BE2C (cell line): Measurements from ENCODE around the gene FAM168A.

Experiments used
- DNase-seq: peaks from one replicate; pipeline ENCODE4 v3.0.0-alpha.2; 2020
- H3K27me3 ChIP-seq: fragments of 250-450 bp; sonication (Bioruptor Pico); 2 replicates; pipeline ENCODE4 v1.5.1; 2020; ENCODE audit warnings: mild to moderate bottlenecking
- H3K36me3 ChIP-seq: fragments of 250-450 bp; sonication (Bioruptor Pico); 2 replicates; pipeline ENCODE4 v1.5.1; 2020; ENCODE audit warnings: mild to moderate bottlenecking
- H3K4me1 ChIP-seq: fragments of 250-450 bp; sonication (Bioruptor Pico); 2 replicates; pipeline ENCODE4 v1.5.1; 2020
- H3K4me3 ChIP-seq: 2 replicates; pipeline ENCODE4 v1.5.1; 2011; ENCODE audit warnings: low read depth, low read length
- H3K9me3 ChIP-seq: fragments of 250-450 bp; sonication (Bioruptor Pico); 2 replicates; pipeline ENCODE4 v1.5.1; 2020
- TF ChIP-seq, protein P1 (sequence below): IDR thresholded peaks from 2 replicates; pipeline ENCODE4 v1.5.1; 2012; ENCODE audit warnings: mild to moderate bottlenecking, low read depth, low read length

Gene FAM168A

DNA sequence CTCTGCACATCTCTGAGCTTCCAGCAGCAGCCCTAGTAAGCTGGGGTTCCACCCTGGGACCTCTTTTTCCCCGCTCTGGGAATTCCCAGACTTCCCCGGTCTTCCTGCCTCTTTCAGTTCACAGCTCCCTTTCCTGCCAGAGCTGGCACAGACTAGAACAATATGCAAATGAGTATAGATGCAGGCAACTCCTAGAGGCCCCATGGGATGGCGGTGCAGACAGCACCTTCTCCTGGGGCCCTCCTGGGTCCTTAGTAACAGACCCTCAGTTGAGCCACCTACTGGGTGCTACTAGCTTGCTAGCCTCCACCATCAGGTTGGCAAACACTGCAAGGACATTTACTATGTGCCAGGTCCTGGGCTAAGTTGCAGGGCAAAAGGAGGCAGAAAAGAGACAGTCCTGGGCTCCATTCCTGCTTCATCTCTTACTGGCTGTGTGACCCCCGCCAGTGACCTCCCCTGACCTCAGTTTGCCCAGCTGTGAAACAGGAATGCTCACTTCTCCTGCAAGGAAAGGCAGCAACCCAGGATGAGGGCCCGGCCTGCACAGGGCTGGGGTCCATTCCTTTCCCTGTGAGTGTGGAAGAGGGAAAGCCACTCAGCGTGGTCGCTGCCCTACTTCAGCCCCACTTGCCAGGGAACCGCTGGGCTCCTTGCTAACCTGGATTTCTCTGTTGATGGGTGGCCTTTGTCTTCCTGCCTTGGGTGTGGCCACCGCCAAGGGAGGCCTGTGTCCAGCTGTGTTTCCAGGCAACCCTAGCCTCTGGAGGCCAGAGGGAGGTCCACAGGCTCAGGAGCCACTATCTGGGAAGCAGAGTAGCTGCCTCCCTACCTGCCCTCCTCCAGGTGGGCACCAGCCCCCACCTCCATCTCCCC, 214.4 kb downstream of the FAM168A start:
- Histone ChIP-seq H3K27me3 (no peaks in the 10 kb centered on the region), H3K36me3 (no peaks in the 10 kb centered on the region), H3K4me3 (no peak overlapping the region), H3K4me1 (no peaks in the 10 kb centered on the region), H3K9me3 (no peaks in the 10 kb centered on the region)
- no peak for DNase-seq
- TF ChIP-seq, protein P1, sequence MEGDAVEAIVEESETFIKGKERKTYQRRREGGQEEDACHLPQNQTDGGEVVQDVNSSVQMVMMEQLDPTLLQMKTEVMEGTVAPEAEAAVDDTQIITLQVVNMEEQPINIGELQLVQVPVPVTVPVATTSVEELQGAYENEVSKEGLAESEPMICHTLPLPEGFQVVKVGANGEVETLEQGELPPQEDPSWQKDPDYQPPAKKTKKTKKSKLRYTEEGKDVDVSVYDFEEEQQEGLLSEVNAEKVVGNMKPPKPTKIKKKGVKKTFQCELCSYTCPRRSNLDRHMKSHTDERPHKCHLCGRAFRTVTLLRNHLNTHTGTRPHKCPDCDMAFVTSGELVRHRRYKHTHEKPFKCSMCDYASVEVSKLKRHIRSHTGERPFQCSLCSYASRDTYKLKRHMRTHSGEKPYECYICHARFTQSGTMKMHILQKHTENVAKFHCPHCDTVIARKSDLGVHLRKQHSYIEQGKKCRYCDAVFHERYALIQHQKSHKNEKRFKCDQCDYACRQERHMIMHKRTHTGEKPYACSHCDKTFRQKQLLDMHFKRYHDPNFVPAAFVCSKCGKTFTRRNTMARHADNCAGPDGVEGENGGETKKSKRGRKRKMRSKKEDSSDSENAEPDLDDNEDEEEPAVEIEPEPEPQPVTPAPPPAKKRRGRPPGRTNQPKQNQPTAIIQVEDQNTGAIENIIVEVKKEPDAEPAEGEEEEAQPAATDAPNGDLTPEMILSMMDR, result no peak

DNA sequence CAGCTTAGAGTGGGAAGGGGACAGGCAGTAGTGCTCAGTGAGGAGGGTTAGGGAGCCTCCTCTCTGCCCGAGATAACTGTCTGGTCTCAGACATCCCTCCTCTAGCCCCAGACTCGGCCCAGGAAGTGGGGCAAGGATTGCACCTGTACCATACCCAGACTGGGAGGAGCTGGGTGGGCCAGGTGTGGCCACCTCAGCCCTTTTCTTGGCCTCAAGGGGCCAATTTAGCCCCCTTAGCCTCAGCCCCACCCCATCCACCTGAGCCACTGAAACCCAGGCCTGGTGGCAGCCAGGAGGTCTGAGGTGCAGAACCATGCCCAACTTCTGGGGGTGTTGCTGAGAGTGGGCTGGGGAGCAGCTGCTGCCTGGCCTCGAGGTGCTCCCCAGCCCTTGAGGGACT, 215.2 kb downstream of the FAM168A start:
- Histone ChIP-seq H3K4me1 (no peaks in the 10 kb centered on the region), H3K9me3 (no peaks in the 10 kb centered on the region), H3K36me3 (no peaks in the 10 kb centered on the region), H3K4me3 (no peak overlapping the region), H3K27me3 (no peaks in the 10 kb centered on the region)
- DNase-seq, result no peak
- TF ChIP-seq, protein P1, result no peak

DNA sequence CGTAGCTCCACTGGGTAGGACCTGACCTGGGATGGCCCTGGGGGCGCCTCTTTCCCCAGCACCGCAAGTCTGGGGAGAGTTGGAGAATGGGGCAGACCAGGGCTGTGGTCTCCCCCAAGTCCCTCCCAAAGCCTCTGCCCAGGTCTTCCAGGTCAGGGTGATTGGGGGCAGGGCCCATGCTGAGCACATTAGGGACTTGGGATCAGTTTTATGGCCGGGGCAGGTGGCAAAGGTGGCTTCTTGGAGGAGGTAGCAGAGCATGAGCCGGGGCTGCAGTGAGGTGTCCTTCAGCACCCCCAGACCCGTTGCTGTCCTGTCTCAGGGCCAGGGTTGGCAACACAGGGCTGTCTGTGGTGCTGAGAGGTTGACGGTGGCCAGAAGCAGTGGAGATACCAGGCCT, 215.7 kb downstream of the FAM168A start:
- TF ChIP-seq, protein P1, result no peak
- Histone ChIP-seq H3K36me3 (no peaks in the 10 kb centered on the region), H3K4me1 (no peaks in the 10 kb centered on the region), H3K27me3 (no peaks in the 10 kb centered on the region), H3K4me3 (no peak overlapping the region), H3K9me3 (no peaks in the 10 kb centered on the region)
- DNase-seq, result no peak

- no peak for DNase-seq
- no peak overlapping the region for H3K4me3 ChIP-seq
- TF ChIP-seq, protein P1, result no peak
- no peaks in the 10 kb centered on the region for H3K9me3 ChIP-seq
- H3K27me3 ChIP-seq, result no peaks in the 10 kb centered on the region
- no peaks in the 10 kb centered on the region for H3K36me3 ChIP-seq
- no peaks in the 10 kb centered on the region for H3K4me1 ChIP-seq
Measured at GRCh38 chr11:73381589-73381988, 216.3 kb downstream of the FAM168A start.

GRCh38 chr11:73380897-73381410, 217.0 kb downstream of the FAM168A start:
- H3K4me3 ChIP-seq, result no peak overlapping the region
- no peak for DNase-seq
- H3K27me3 ChIP-seq, result no peaks in the 10 kb centered on the region
- TF ChIP-seq, protein P1, result no peak
- H3K9me3 ChIP-seq, result no peaks in the 10 kb centered on the region
- H3K4me1 ChIP-seq, result 0 out of 2 replicates have a peak, but pooled peaks cover under 1% of the 10 kb centered on the region
- no peaks in the 10 kb centered on the region for H3K36me3 ChIP-seq

GRCh38 chr11:73380331-73380730, 217.6 kb downstream of the FAM168A start:
- no peak for DNase-seq
- Histone ChIP-seq H3K36me3 (no peaks in the 10 kb centered on the region), H3K4me3 (no peak overlapping the region), H3K27me3 (no peaks in the 10 kb centered on the region), H3K4me1 (0 out of 2 replicates have a peak, but pooled peaks cover 3% of the 10 kb centered on the region), H3K9me3 (no peaks in the 10 kb centered on the region)
- TF ChIP-seq, protein P1, result no peak
